ENCODE data around the gene CCNI2. TPM values are rescaled to one million over a fixed set of nuclear protein-coding genes. Genes with fewer than 3 reads are reported as not detected.

CCNI2 gene
- total RNA-seq, 1 donor from 2014 or later, result not detected

Other genes with a start within 250 kb of the CCNI2 start
- gene IL5, start 203.9 kb upstream of the CCNI2 start, total RNA-seq, result not detected in 3 replicates
- 27.7 to 30.7 TPM (median 27.8 TPM) in 3 replicates for gene RAD50, start 190.4 kb upstream of the CCNI2 start, total RNA-seq
- gene IL13, start 89.3 kb upstream of the CCNI2 start, total RNA-seq, result not detected in 3 replicates
- gene IL4, start 73.4 kb upstream of the CCNI2 start, total RNA-seq, result not detected in 3 replicates
- 15.0 to 16.4 TPM (median 16.2 TPM) in 3 replicates for gene KIF3A, start 9.9 kb upstream of the CCNI2 start, total RNA-seq
- 86.0 to 128 TPM (median 127 TPM) in 3 replicates for gene SEPTIN8, start 29.8 kb downstream of the CCNI2 start, total RNA-seq
- gene SOWAHA, start 65.9 kb downstream of the CCNI2 start, total RNA-seq, result not detected in 3 replicates
- 6.5 to 7.7 TPM (median 7.6 TPM) in 3 replicates for gene SHROOM1, start 83.2 kb downstream of the CCNI2 start, total RNA-seq
- gene GDF9, start 119.0 kb downstream of the CCNI2 start, total RNA-seq, result 0.29 to 0.38 TPM (median 0.30 TPM) in 3 replicates
- 378 to 436 TPM (median 403 TPM) in 3 replicates for gene UQCRQ, start 119.2 kb downstream of the CCNI2 start, total RNA-seq
- gene LEAP2, start 126.2 kb downstream of the CCNI2 start, total RNA-seq, result 0.35 to 0.72 TPM (median 0.60 TPM) in 3 replicates
- 104 to 128 TPM (median 122 TPM) in 3 replicates for gene AFF4, start 216.2 kb downstream of the CCNI2 start, total RNA-seq